GM19025 (cell line): Measurements from ENCODE around the gene HNRNPUL1.

Source experiments
- ATAC-seq: cut with Tn5 transposase; IDR thresholded peaks from one replicate; pipeline ENCODE4 v1.9.1; 2021; ENCODE audit warnings: mild to moderate bottlenecking, low read depth, moderate library complexity; ENCODE audit not compliant: unreplicated experiment

The HNRNPUL1 gene

GRCh38 chr19:41233748-41234240 is 30.4 kb upstream of the HNRNPUL1 start:
- ATAC-seq: no peak

- no peak for ATAC-seq
Observed at GRCh38 chr19:41234512-41235168, 29.5 kb upstream of the HNRNPUL1 start.

GRCh38 chr19:41235480-41235879 is 28.7 kb upstream of the HNRNPUL1 start:
- no peak for ATAC-seq

- no peak for ATAC-seq
Observed at GRCh38 chr19:41238244-41238643, 25.9 kb upstream of the HNRNPUL1 start.

- no peak for ATAC-seq
Observed at GRCh38 chr19:41239363-41239762, 24.8 kb upstream of the HNRNPUL1 start.

GRCh38 chr19:41239961-41240574 is 24.1 kb upstream of the HNRNPUL1 start:
- ATAC-seq: no peak

GRCh38 chr19:41241859-41242258 is 22.3 kb upstream of the HNRNPUL1 start:
- ATAC-seq: no peak

- ATAC-seq: no peak
Observed at GRCh38 chr19:41244117-41244516, 20.1 kb upstream of the HNRNPUL1 start.

GRCh38 chr19:41245843-41246242 is 18.3 kb upstream of the HNRNPUL1 start:
- no peak for ATAC-seq

- no peak for ATAC-seq
Observed at GRCh38 chr19:41248895-41249294, 15.3 kb upstream of the HNRNPUL1 start.

- no peak for ATAC-seq
Observed at GRCh38 chr19:41249707-41250423, 14.3 kb upstream of the HNRNPUL1 start.

- no peak for ATAC-seq
Observed at GRCh38 chr19:41253660-41254059, 10.5 kb upstream of the HNRNPUL1 start.

- no peak for ATAC-seq
Observed at GRCh38 chr19:41255171-41255570, 9.0 kb upstream of the HNRNPUL1 start.

- ATAC-seq: no peak
Observed at GRCh38 chr19:41261474-41262190, 2.5 kb upstream of the HNRNPUL1 start.

- ATAC-seq: peak; percentile 6
Observed at GRCh38 chr19:41263042-41263849, 926 bp upstream of the HNRNPUL1 start.

- ATAC-seq: no peak
Observed at GRCh38 chr19:41264581-41265394, 616 bp downstream of the HNRNPUL1 start.

- no peak for ATAC-seq
Observed at GRCh38 chr19:41265395-41266153, 1.4 kb downstream of the HNRNPUL1 start.

- ATAC-seq: no peak
Observed at GRCh38 chr19:41269055-41269454, 4.9 kb downstream of the HNRNPUL1 start.

GRCh38 chr19:41269571-41269970 is 5.4 kb downstream of the HNRNPUL1 start:
- ATAC-seq: no peak
